Measurements from ENCODE around the gene PALM3.
A peak's percentile ranks its signal among the peaks of the same experiment; 100 is the strongest.
"Not testable (repeated sequence)": the region's sequence is repeated elsewhere in the genome, so short reads cannot be mapped to it uniquely, and the experiment has no call there.

Gene PALM3

GRCh38 chr19:14030997-14031718, 30.7 kb downstream of the PALM3 start:
- DNase-seq (ENCODE audit: low spot score) = no peak

GRCh38 chr19:14028901-14029300, 33.0 kb downstream of the PALM3 start:
- no peak for DNase-seq (ENCODE audit: low spot score)

DNA sequence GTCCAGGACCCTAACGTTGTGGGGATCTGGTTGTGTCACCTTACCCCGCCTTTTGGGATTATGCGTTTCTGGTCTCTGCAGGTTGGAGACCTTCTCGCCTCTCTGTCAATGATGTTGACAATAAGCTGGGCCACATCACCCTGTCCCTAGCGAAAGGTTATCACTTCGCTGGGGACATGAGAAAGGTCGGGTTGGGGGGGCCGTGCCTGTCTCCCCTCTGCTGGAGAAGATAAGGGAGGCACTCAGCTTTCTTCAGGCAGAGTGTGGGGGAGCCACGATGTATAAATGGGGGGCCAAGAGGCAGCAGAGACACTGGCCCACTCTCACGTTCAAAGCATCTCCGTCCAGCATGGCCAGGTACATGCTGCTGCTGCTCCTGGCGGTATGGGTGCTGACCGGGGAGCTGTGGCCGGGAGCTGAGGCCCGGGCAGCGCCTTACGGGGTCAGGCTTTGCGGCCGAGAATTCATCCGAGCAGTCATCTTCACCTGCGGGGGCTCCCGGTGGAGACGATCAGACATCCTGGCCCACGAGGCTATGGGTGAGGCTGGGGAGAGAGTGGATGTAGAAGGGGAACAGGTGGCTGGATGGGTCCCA, 33.9 kb downstream of the PALM3 start, which contains the start of gene RLN3:
RLN3 (plus strand) TSS at position 293 of the 595 bp plus-strand sequence; CDS start at position 350, 57 bp downstream.
- DNase-seq (ENCODE audit: low spot score) = no peak

DNA sequence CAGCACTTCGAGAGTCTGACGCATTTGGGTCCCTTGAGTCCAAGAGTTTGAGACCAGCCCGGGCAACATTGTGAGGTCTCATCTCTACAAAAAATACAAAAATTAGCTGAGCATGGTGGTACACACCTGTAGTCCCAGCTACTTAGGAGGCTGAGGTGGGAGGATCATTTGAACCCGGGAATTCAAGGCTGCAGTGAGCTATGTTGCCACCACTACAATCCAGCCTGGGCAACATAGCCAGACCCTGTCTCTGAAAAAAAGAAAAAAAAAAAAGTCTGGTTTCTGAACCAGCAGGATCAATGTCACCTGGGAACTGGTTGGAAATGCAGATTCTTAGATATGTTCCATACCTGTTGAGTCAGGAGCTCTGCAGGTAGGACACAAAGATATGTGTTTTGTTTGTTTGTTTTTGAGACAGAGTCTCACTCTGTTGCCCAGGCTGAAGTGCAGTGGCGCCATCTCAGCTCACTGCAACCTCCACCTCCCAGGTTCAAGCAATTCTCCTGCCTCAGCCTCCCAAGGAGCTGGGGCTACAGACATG, 35.2 kb downstream of the PALM3 start:
- DNase-seq (ENCODE audit: low spot score) = not testable (repeated sequence)

DNA sequence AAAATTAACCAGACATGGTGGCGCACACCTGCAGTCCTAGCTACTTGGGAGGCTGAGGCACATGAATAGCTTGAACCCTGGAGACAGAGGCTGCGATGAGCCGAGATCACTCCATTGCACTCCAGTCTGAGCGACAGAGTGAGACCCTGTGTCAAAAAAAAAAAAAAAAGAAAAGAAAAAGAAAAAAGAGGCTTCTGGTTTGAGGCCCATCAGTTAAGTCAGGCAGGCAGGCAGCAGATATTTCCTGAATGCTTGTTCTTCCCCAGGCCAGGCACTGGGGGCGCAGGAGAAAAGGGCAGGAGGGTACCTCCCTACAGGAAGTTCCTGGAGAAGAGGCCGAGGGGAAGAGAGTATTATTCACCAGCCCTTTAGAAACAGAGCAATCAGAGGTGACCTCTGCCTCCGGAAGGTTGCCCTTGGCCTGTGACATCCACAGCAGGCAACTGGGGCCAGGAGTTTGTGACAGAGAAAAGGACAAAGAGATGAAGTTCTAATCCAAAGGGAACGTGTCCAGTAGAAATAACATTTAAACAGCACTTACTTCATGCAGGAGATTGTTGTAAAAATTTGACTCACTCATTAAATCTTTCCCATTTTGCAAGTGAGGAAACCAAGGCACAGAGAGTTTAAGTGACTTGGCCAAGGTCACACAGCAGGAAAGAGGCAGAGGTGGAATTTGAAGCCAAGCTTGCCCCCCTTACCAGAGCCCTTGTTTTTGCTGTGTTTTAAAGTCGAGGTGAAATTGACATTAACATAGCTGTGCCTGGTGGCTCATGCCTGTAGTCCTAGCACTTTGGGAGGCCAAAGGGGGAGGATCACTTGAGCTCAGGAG, 38.3 kb downstream of the PALM3 start:
- DNase-seq (ENCODE audit: low spot score) = peak; percentile 72

GRCh38 chr19:14022469-14022868, 39.4 kb downstream of the PALM3 start:
- DNase-seq (ENCODE audit: low spot score) = no peak

DNA sequence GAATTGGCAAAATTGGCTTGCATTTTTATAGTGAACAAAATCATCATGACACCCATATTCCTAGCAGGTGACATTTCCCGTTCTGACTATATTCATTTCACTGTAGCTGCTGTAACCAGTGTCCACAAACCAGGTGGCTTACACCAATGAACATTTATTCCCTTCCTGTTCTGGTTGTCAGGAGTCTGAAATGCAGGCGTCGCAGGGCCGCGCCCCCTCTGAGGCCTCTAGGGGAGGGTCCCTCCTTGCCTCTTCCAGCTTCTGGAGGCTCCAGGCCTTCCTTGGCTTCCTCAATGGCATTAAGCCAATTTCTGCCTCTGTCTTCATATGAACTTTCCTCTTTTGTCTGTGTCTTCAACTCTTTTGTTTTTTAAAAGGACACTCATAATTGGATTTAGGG, 40.4 kb downstream of the PALM3 start:
- DNase-seq (ENCODE audit: low spot score) = no peak

- not testable (repeated sequence) for DNase-seq (ENCODE audit: low spot score)
Measured at GRCh38 chr19:14019739-14020138, 42.1 kb downstream of the PALM3 start.

GRCh38 chr19:14019100-14019499, 42.8 kb downstream of the PALM3 start:
- no peak for DNase-seq (ENCODE audit: low spot score)

DNA sequence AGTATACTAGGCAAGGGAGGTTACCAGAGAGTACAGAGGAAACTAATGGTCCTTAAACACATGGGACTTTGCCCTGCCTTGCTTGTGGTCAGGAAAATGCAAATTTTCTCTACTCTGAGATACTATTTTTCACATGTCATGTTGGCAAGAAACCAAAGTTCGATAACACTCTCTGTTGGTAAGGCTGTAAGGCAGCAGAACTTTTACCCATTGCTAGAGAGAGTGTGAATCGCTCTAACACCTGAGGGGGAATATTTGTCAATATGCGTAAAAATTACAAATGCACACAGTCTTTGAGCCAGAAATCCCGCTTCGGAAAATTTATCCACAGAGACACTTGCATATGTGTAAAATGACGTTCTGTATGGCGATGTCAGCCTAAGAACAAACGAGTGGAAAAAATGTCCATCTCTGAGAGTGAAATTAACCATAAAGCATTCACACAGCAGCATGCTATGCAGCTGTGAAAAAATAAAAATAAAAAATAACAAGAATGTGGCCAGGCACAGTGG, 46.3 kb downstream of the PALM3 start:
- DNase-seq (ENCODE audit: low spot score) = no peak

- no peak for DNase-seq (ENCODE audit: low spot score)
Measured at GRCh38 chr19:14012378-14012915, 49.4 kb downstream of the PALM3 start.

- peak; percentile 73 for DNase-seq (ENCODE audit: low spot score)
Measured at GRCh38 chr19:14006766-14007562, 54.9 kb downstream of the PALM3 start.

DNA sequence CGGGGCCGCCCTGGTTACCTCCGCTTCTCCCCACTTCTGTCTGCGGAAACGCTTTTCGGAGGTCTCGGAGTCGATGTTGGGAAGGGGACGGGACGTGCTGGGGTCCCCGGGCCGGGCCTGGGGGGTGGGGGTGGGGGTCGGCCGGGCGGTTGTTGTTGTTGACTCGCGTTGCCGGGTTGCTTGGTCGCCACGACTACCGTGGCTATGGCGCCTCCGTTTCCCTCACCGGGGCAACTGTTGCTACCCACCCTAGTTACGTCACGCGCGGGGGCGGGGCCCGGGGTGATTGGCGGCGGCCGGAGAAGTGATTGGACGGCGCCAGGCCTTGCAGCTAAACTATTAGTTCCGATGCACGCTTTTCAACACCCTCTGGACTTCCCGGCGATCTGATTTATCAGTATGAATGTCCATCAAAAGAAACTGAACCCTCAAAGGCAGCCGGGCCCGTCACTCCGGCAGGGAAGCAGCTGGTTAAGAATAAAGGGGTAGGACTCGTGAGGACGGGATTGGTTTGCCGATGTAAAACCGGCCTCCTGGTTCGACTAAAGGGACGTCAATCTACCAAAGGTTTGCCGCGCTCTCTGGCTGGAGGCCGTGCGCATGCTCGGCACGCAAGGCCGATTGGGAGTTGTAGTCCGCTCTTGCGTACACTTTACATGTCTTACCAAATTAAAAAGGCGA, 55.7 kb downstream of the PALM3 start, which contains the start of gene RFX1:
RFX1 (minus strand) TSS at position 236 of the 681 bp plus-strand sequence. CDS start 12,477 bp downstream, outside the sequence.
- DNase-seq (ENCODE audit: low spot score) = peak; percentile 96

GRCh38 chr19:14005349-14006084, 56.4 kb downstream of the PALM3 start:
- DNase-seq (ENCODE audit: low spot score) = peak; percentile 85

GRCh38 chr19:14004619-14005348, 57.1 kb downstream of the PALM3 start:
- DNase-seq (ENCODE audit: low spot score) = no peak

Data from hepatic stellate cell (primary cell).